Cortex of kidney (tissue), 1 donor: ENCODE results near the gene SAPCD1.

Experiments used
- DNase-seq: peaks from one replicate; lab custom pipeline; 2025; lab: John Stamatoyannopoulos, UW

SAPCD1 gene

DNA sequence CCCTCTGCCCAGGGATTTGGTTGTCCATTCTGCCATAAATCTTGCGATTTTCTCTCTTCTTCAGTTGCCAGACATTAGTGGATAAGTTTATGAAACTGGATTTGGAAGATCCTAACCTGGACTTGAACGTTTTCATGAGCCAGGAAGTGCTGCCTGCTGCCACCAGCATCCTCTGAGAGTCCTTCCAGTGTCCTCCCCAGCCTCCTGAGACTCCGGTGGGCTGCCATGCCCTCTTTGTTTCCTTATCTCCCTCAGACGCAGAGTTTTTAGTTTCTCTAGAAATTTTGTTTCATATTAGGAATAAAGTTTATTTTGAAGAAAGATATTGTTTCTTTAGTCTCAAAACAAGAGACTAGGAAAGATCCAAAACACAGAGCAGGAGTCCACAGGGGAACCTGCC lies at the start of gene SAPCD1:
Gene SAPCD1 (plus strand): TSS at position 301 of the 400 bp plus-strand sequence. CDS start 399 bp downstream, outside the sequence.
- DNase-seq = no peak

- DNase-seq = no peak
Measured at GRCh38 chr6:31713465-31713864, 49.0 kb upstream of the SAPCD1 start.

GRCh38 chr6:31713991-31714684 lies 48.3 kb upstream of the SAPCD1 start:
- no peak for DNase-seq

- DNase-seq = no peak
Measured at GRCh38 chr6:31715022-31715958, 47.2 kb upstream of the SAPCD1 start, which contains the start of gene LY6G6D. Gene LY6G6D (plus strand): TSS chr6:31715348. CDS start chr6:31715356, 8 bp downstream.

- DNase-seq = no peak
Measured at GRCh38 chr6:31717499-31718222, 44.8 kb upstream of the SAPCD1 start.

- DNase-seq = no peak
Measured at GRCh38 chr6:31718265-31718664, 44.2 kb upstream of the SAPCD1 start.

DNA sequence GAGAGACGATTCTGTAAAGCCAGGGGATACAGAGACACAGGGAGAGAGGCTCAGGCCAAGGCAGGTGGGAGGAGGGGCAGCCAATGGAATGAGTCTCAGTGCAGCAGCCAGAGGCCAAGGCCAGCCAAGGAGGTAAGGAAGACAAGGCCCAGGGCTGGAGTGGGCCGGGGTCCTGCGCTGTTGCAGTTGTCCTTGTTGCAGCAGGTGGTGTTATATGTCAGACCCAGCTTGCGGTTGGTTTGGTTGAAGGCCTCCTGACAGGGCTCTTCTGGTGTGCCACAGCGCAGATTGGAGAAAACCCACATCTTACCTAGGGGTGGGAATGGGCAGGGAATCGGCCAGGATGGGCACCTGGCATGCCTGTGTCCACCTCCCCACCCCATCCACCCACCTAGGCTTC lies 43.5 kb upstream of the SAPCD1 start:
- no peak for DNase-seq

GRCh38 chr6:31720196-31720770 lies 42.2 kb upstream of the SAPCD1 start:
- no peak for DNase-seq

DNA sequence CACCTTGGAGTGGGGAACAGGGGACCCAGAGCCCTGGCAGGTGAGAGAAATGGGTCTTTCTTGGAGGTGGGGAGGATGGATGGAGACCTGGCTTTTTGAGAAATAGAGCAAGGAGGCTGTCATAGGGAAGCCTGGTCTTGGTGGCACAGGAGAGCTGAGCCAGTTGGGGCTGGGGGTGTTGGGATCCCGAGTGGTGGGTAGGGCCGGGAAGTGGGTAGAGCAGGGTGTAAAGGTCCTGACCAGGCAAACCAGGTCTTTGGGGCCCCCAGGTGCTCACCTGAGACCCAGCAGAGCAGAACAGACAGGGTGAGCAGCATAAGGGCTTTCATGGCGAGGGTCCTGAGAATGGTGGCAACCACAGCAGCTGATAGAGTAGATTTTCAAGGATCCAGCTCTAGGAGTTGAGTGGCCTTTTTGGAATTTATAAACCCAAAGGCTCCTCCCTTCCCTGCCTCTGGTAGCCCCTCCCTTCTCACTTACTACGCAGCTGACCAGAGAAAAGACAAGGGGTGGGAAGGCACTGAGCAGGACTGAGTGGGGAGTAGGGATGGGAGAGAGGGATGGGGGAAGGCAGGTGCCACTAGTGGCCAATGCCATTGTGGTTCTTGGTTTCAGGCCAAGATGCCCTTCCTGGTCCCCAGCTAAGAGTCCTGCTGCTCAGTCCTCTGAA lies 41.0 kb upstream of the SAPCD1 start, which contains the start of gene LY6G6C:
Gene LY6G6C (minus strand): TSS at position 396 of the 670 bp plus-strand sequence. CDS start 67 bp downstream, at position 329.
- DNase-seq = no peak

DNA sequence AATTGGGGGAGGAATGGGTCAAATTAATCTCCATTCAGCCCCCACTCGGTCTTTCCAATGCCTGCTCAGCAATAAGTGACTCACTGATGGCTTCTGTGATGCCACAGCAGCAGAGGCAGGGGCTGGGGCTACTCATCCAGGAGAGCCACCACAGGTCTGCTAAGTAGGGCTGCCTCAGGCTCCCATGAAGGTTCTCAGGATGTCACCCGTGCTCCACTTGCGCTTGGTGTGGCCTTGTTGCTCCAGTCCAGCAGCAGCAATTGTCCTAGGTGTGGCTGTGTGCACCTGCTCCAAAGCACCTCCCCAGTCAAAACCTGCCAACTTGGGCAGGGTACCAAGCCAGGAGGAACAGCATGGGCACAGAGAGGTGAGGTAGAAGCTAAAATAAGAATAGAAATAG lies 40.3 kb upstream of the SAPCD1 start:
- no peak for DNase-seq

- no peak for DNase-seq
Measured at GRCh38 chr6:31723245-31723979, 39.0 kb upstream of the SAPCD1 start, which contains the start of gene MPIG6B. Gene MPIG6B (plus strand): TSS chr6:31723373. CDS start chr6:31723384, 11 bp downstream.

DNA sequence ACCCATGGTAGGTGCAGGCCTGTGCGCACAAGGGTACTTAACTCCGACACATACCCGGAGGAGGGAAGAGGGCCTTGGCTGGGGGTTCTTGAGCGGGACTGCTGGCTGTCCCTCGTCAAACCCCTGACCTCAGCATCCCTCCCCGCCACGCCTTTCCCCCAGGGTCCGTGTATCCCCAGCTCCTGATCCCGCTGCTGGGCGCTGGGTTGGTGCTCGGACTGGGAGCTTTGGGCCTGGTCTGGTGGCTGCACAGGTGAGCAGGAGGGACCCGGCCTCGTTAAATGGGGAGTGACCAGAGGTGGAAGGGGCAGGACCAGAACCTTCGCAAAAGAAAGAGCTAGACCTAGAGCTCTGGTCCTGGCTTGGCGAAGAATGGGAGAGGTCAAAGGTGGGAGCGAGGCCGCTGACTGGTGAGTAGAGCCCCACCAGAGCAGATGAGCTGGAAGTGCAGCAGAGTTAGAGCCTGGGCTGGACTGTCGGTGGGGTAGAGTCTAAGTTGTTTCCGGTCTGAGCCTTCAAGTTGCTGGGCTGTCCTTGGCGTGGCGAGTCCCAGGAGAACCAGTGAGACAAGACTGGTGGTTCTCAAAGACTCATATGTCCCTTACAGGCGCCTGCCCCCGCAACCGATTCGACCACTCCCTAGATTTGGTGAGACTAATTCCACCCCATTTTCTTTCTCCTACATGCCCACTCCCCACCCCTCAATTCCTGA lies 38.3 kb upstream of the SAPCD1 start:
- no peak for DNase-seq

- DNase-seq = no peak
Measured at GRCh38 chr6:31725502-31726350, 36.7 kb upstream of the SAPCD1 start.

DNA sequence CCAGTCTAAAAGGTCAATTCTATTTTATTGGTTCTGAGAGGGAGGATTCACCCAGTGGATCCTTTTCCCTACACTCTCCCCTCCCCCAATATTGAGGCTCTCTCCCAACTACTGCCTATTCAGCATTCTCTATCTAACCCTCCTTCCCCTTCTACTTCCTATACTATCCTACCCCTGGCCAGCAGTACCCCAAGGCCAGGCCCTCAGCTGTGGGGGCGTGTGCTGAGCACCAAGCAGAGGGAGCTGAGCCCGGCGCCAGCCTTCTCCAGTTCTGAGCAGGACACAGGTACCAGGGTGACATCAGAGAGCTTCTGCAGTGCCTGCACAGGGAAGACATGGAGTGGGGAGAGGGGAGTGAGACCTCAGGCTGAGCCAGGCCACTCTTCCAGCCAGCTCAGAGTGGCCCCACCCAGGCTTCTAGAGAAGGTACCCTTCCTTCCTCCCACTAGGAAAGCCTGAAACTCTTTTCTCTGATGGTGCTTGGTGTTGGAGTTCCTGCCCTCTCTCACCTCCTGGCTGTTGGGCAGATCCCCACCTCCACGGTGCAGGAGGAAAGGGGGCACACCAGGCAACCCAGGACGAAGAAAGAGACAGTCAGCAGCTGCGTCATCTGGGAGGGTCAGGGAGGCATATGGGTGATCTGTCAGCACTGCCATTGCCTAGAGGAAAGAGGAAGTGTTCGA lies 35.3 kb upstream of the SAPCD1 start:
- no peak for DNase-seq

GRCh38 chr6:31727717-31728671 lies 34.5 kb upstream of the SAPCD1 start:
- no peak for DNase-seq

GRCh38 chr6:31728767-31729514 lies 33.5 kb upstream of the SAPCD1 start, which contains the start of gene DDAH2:
Gene DDAH2 (minus strand): TSS chr6:31729299. CDS start chr6:31729161, 138 bp downstream.
- DNase-seq = no peak
